HG02973 (cell line): Measurements from ENCODE around the gene TRAF1.

Experiments
- ATAC-seq: cut with Tn5 transposase; IDR thresholded peaks from one replicate; pipeline ENCODE4 v1.9.1; 2021; ENCODE audit warnings: moderate library complexity; ENCODE audit not compliant: unreplicated experiment

TRAF1 gene

DNA sequence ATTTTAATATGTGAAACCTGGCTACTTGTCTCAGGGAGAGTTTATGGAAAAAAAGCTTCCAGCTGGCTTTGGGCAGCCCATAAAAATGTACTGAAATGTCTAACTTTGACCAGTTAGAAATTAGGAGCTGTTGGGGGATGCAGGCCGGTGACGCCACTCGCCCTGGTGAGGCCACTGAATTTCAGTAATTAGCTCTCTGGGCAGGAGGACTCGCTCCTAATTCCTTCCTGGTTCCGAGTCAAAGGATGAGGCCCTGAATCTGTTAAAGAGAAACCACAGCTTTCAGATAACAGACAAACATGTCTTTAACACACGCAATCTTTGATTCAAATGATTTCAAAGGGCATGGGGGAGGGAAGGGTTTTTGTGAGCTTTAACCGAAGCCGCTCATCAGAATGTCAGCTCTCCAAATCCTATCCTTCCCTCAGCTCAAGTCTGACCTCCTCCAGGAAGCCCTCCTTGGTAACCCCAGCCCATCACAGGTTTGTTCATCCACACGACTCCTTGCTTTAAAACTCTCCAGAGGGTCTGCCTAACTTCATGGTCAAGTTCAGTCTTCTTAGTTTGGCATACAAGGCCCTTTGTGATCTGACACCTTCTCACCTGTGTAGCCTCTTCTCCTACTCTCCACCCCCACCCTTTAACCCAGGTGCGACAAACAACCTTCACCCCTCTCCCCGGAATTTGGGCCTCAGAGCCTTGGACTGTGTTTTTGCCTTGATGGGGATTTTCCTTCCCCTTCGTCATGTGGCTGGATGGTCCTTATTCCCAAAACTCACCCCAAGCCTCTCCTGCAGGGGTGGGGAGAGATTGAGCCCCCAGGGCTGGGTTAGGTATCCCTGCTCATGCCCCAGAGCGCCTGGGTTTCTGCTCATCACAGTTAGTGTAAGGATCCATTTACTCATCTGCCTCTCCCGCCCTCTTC lies 36.0 kb downstream of the TRAF1 start:
- ATAC-seq: no peak

DNA sequence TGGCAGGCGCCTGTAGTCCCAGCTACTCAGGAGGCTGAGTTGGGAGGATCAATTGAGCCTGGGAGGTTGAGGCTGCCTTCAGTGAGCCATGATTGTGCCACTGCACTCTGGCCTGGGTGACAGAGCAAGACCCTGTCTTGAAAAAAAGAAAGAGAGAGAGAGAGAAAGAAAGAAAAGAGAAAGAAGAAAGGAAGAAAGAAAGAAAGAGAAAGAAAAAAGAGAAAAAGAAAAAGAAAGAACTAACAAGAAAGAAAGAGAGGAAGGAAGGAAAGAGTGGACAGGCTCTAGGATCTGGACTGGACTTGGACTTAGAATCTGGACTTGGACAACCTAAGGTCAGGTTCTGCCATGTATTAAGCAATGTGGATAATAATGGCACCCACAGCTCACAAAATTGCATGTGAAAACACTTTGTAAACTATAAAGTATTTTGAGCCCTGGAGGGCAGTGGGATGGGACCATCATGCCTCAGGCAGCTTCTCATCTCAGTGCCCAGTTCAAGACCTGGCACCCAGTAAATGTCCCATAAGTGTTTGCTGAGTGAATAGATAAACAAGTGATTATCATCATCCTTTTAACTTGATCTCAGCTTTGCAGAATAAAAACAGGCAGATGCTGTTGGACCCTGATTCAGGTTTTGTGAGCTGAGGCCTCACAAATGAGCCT lies 36.9 kb downstream of the TRAF1 start:
- no peak for ATAC-seq

DNA sequence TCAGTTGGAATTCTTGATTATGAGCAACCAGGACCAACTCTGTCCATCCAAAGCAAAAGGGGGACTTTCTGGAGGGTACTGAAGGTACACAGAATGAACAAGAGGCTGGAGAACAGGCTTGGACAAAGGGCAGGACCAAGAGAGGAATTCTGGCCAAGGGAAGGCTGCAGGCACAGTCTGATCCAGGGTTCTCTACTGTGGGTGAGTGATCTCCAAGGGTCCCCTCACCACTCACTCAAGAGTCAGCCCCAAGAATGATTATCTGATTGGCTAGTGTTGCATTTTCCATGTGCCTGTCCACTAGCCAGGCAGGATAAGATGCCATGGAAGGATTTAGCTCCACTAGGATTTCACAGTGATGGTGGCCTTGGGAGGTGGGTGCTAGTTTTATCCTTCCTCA lies 38.0 kb downstream of the TRAF1 start:
- ATAC-seq: no peak

DNA sequence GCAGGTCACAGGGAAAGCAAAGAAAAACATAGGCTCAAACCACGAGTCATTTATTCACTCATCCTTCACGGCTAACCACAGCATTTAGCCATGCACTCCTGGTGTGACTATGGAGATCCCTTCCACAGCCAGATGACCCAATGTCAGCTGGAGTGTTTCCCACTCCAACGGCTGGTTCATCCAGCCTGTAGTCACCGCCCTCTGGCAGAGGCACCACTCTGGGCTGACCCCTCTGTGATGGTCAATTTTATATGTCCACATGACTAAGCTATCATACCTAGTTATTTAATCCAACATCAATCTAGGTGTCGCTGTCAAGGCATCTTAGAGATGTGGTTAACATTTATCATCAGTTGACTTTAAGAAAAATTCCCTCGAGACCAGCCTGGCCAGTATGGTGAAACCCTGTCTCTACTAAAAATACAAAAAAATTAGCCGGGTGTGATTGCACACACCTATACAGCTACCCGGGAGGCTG lies 40.1 kb downstream of the TRAF1 start:
- ATAC-seq: no peak

DNA sequence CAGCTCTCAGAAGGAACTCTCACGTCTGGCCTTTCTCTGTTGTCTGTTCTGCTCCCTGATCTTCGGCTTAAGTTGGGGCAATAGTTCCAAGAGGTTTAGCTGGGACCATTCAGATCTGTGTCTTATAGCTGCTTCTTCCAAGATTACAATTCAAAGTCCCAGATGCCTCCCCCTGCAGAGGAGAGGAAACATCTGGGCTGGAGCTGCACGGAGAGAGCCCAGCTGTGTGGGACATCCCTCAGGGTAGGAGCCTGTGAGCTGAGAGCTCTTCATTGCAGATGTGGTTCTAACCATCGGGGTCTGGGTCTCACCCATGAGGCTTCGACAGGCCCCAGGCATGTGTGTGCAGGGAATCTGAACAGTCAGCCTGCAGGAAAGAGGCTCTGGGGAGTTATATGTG lies 40.6 kb downstream of the TRAF1 start:
- no peak for ATAC-seq

DNA sequence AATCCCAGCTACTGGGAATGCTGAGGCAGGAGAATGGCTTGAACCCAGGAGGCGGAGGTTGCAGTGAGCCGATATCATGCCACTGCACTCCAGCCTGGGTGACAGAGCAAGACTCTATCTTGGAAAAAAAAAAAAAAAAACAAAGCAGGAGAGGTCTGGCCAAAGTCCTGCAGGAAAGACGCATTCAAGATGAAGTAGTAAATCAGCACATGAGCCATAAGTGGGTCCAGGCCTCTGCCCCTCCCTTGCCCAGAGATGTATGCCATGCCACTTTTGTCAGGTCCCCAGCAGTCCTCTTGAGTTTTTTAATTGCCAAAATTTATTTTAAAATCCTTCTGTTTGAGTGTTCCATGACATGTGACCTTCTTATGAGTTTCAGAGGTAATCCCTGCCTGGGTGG lies 41.1 kb downstream of the TRAF1 start:
- ATAC-seq: no peak

DNA sequence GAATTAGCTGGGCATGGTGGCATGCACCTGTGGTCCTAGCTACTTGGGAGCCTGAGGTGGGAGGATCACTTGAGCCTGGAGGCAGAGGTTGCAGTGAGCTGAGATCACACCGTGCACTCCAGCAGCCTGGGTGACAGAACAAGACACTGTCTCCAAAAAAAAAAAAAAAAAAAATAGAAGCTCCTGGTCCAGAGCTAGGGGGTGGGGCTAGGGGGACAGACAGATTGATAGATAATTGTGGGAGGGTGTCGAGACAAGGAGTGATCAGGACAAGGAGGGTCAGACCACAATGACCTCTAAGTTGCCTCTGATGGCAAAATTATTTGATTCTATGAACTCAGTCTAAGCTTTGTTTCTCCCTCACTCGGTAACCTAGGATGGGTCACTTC lies 43.0 kb downstream of the TRAF1 start:
- ATAC-seq: no peak

DNA sequence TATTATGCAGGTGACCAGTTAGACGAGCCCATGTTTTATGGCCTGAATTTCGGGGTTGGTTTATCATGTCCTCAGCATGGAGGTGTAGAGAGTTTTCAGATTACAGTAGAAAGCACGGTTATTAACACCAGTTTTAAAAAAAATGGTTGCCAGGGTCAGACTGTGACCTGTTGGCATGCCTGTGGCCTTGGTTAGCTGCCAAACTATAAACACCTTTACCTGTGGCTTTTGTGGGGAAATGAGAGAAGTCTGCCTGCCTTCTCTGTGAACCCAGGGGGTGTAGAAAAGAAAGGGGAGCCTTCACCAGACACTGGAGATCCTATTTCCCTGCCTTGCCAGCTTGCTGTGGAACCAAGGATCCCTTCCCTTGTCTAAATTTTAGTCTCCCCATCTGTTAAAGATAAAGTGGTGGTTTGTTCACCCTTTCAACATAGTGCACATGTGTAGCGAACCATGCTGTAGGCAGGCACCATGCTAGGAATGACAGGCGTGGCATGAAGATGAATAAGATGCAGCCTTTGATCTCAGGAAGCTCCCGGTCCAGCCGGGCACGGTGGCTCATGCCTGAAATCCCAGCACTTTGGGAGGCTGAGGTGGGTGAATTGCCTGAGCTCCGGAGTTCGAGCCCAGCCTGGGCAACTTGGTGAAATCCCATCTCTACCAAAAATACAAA lies 43.5 kb downstream of the TRAF1 start:
- no peak for ATAC-seq

DNA sequence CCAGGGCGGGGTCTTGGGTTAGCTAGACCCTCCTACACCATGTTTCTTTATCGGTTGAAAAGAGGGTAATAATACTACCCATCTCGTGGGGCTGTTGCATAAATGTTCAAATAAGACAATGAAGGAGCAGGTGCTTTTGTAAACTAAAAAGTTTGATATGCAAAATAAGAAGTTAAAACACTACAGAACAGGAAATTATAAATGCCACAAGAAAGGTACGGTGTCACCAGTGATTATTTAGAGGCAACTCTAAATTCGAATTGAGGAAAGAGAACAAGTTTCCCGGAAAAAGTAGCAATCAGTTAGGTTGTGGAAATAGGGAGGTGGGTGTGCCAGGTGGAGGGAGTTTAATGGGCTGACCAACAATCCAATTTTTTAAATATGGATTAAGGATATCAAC lies 47.1 kb downstream of the TRAF1 start:
- no peak for ATAC-seq

DNA sequence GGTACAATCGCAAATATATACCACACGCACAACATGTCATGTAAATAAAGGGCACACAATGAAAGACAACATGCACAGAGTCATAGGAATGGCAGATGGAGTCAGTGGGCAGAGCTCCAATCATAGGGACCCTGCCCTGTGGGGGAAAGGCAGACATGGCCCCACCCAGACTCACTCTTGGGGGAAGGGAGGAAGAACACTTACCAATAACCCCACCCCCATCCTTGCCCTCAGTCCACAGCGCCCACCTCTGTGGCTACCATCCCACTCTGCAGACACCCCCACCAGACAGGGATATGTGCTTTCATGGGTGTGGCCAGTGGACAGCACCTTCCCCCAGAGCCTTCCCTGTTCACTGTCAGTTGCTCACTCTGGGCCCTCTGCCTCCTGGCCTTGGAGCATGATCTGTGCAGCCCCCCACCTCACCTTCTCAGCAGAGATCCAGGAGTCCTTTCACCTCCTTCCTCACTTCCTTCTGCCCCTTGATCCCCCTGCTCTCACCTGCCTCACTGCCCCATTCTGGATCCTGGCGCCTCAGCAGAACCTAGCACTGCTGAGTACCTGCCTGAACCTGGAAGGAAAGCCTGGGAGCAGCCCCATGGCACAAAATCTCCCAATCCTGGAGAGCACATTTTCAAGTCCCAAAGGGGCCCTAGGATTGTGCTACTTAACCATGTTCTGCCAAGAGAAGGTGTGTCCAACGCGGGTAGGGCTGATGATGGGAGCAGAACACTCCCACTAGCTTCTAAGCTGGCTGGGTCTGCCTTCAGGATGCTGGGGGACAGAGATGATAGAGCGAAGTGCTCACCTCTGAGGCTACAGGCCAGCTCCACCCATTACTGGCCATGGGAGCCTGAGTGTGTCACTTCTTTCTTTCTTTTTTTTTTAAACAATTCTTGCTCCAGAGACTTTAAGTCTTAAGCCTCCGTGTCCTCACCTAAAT lies 48.1 kb downstream of the TRAF1 start:
- ATAC-seq: no peak

DNA sequence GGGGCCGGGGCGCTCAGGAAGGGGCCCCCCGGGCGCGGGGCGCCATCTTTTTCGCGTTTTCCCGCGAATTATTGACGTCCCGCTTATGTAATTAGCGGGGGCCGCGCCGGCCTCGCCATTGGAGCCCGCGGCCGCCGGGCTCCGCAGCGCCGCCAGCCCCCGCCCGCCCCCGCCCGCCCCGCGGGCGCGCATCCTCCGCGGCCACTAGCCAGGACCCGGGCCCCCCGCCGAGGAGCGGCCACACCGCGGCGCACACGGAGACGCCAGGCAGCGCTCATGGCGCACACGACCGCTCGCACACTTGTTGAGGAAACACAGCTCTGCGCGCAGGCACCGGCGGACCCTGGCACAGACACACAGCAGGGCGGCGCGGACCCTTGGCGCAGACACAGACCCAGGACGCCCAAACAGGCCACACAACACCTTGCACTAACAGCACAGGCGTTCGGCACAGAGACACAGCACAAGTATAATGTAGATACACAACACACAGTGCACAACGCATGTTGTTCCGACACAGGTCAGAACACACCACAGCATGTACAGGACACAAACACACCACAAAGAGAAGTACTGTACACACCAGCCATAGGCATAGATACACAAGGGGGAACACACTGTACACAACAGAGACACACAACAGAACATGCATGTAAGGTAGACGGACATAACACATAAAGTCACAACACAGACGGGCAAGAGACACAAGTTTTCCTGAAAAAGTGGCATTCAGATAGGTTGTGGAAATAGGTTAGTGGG lies 49.1 kb downstream of the TRAF1 start:
- peak; percentile 29 for ATAC-seq

DNA sequence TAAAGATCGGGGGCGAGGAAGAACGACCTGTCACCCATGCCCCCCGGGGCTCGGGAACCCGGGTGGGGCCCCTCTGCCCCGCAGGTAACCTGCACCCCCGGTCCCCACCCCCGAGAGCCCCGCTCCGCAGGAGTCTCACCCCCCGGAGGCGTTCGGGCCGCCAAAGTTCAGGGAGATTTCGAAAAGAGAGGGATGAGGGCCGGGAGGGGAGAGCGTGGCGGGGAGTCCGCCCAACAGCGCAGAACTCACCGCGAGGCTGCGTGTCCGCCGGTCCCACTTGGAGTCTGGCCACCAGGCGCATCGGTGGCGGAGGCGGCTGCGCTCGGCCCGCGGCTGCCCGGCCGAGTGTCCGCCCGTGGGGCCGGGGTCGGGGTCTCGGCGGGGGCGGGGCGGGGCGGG lies 49.8 kb downstream of the TRAF1 start, which contains the start of gene PHF19:
Gene PHF19 (minus strand): TSS at position 347 of the 399 bp plus-strand sequence. CDS start 2,447 bp downstream, outside the sequence.
- ATAC-seq: peak; percentile 13

DNA sequence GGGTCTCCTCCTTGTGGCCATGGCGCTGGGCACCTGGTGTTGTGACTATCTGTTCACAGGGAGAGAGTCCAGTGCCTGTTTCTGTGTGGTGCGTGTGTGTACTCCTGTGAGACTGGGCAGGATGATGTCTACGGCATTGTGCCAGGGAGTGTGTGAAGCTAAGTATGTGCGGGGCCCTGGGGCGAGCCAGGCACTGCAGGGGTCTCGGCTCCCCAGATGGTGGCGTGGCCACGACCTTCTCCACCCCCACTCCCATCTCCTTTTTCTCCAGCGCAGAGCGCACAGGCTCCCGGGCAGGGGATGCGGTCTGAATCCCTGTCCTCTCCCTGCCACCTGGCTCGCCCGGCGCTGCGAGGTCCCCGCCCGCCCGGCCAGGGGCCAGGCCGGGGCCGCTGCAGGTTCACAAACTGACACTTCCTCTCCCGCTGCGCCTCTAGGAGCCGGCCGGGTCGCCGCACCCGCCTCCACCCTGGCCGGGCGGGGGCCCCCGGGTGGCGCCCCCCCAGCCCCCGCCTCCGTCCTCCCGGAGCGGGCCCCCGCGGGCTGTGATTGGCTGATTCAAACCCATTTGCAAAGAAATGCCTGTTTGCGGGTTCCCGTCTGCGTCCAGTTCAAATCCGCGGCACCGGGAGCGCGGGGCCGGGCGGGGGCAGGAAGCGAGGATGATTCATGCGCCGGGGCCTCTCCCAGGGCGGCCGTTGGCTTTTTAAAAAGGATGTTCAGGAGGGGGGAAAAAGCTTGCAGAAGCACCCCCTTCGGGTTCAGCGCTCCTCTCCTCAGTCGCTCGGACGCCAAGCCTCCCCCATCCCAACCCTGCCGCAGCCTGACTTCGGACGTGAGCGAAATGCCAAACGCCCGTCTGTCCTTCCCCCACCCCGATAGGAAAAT lies 50.4 kb downstream of the TRAF1 start:
- ATAC-seq: peak; percentile 55

DNA sequence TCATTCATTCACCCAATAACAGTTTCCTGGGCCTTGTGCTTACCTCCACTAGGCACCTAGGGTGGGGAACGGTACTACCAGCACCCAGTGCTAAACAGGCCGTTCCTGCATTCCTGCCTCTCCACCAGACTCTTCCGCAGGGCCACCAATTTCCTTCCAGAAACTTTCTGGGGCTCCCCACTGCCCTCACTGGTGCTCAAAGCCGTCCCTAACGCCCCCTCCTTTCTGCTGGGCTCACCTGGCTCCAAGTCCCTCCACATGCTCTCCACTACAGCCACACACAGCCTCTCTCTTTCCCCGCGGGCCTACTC lies 51.0 kb downstream of the TRAF1 start:
- no peak for ATAC-seq

DNA sequence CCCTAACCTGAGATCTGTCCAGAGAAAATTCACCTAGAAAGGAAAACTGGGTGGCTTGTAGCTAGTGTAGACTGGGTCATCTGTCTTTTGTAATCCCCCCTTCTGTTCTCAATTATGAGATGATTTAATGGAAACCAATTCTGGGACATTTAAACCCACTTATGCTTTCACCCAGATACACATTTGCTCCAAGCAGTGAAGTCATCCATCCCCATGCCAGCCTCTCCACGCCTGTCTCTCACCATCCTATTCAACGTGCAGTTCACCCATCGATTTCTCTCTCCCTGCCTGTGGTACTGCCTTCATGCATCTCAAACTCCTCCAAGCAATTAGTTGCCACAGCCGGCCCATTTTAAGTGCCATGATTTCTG lies 51.4 kb downstream of the TRAF1 start:
- no peak for ATAC-seq

DNA sequence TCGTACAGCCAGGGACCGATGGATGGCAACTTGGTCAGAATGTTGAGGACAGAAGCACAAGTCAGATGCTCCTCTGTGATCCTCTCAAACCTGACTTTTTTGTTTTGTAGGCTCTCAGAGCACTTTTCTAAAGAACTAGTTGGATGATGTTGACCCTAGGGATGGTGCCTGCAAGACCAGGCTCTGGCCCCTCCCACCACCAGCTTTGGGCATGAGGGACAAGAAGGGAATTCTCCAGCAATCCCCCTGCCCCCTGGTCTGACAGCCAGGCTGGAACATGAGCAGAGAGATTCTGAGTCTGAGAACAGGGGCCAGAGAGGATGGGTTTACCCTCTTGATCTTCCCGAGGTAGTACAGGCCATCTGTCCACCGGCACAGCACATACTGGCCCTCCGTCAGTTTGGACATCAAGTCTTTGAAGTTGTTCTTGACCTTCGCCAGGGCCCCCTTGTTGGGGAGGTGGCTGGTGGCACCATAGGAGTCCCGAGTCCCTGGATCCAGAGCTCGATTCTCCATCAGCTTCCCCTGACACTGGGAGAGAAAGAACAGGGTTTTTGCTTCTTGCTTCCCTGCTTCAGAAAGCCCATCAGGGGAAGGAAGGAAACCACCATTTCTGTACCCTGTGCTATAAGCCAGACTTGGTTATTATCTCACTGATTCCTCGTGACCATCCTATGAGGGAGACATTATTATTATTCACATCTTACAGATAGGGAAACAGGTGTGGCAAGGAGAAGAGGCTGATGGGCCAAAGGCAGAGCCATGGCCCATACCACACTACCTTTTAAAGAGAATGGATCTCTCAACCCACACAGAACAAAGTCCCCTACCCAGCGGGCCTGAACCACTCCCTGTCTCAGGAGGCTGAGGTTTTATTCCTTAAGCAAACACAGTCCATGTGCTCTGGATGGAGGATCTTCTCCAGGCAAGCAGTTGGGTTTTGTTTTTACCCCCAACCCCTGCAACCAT lies 52.1 kb downstream of the TRAF1 start:
- no peak for ATAC-seq

DNA sequence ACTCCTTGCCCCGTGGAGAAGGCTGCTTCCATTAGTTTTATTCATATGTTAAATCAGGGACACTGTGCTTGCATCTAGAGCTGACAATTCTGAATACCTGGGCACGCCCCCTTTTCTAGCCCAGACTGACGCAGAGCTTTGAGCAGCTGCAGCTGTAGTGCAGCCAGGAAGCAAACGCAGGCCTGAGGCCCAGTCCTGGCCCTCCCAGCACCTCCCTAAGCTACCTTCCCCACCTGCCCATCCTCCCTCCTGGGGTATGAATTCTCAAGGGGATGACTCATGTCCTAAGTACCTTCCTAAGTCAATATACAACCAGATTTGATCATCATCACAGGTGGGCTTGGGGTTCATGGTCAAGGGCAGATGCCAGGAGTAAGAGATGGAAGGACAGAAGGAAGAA lies 53.1 kb downstream of the TRAF1 start:
- ATAC-seq: no peak
